MM.1S (cell line): ENCODE results near the gene ADCY5.

ENCODE experiments used
- EZH2 ChIP-seq: fragments of 300-600 bp; sonication (generic); optimal IDR thresholded peaks from 2 replicates; pipeline ENCODE3; 2017; ENCODE audit warnings: low read depth, mild to moderate bottlenecking, antibody characterized with exemption, low read length, mixed read lengths
- TF ChIP-seq, protein P1 (sequence below): fragments of 300-600 bp; sonication (generic); IDR thresholded peaks from 2 replicates; pipeline ENCODE4 v1.5.1; 2016; ENCODE audit warnings: antibody characterized with exemption, low read length, mixed read lengths

DNA sequence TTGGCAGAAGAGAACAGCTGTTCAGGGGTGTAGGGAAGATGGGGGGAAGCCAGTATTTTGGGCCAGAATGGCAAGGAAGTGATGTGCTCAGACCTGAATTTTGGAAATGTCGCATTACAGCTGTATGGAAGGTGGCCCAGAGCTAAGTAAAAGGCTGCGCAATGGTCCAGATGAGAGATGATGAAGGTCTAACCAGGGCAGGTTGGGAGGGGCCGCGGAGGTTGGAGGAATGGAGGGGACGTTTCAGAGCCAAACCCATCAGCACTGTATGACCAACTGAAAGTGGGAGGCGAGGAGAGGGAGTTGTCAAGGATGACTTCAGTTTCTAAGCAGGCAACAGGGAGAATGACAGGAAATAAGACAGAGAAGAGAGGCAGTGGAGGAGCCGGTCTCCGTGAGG, 60.8 kb downstream of the ADCY5 start:
- TF ChIP-seq, protein P1, sequence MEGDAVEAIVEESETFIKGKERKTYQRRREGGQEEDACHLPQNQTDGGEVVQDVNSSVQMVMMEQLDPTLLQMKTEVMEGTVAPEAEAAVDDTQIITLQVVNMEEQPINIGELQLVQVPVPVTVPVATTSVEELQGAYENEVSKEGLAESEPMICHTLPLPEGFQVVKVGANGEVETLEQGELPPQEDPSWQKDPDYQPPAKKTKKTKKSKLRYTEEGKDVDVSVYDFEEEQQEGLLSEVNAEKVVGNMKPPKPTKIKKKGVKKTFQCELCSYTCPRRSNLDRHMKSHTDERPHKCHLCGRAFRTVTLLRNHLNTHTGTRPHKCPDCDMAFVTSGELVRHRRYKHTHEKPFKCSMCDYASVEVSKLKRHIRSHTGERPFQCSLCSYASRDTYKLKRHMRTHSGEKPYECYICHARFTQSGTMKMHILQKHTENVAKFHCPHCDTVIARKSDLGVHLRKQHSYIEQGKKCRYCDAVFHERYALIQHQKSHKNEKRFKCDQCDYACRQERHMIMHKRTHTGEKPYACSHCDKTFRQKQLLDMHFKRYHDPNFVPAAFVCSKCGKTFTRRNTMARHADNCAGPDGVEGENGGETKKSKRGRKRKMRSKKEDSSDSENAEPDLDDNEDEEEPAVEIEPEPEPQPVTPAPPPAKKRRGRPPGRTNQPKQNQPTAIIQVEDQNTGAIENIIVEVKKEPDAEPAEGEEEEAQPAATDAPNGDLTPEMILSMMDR, result no peak
- TF ChIP-seq EZH2, result no peak
